ENCODE data around the gene ERV3-1.
"Not testable (repeated sequence)": the region's sequence is repeated elsewhere in the genome, so short reads cannot be mapped to it uniquely, and the experiment has no call there.

DNA sequence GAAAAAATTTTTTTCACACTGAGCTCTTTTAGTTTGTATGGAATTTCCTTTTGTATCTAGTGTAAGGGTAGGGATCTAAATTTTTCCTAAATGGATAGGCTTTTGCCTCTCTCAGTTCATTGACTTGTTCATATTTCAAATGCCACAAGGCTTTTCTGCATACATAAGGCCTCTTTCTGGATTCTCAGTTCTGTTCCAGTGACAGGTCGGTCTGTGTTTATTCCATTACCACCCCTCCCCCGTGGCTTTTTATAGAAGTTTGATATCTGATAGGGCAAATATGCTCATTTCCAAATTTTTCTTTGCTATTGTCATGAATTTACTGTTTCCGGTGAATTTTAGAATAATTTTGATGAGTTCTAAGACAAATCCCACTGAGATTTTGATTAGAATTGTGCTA lies 45.2 kb upstream of the ERV3-1 start:
- TF ChIP-seq, protein P1, sequence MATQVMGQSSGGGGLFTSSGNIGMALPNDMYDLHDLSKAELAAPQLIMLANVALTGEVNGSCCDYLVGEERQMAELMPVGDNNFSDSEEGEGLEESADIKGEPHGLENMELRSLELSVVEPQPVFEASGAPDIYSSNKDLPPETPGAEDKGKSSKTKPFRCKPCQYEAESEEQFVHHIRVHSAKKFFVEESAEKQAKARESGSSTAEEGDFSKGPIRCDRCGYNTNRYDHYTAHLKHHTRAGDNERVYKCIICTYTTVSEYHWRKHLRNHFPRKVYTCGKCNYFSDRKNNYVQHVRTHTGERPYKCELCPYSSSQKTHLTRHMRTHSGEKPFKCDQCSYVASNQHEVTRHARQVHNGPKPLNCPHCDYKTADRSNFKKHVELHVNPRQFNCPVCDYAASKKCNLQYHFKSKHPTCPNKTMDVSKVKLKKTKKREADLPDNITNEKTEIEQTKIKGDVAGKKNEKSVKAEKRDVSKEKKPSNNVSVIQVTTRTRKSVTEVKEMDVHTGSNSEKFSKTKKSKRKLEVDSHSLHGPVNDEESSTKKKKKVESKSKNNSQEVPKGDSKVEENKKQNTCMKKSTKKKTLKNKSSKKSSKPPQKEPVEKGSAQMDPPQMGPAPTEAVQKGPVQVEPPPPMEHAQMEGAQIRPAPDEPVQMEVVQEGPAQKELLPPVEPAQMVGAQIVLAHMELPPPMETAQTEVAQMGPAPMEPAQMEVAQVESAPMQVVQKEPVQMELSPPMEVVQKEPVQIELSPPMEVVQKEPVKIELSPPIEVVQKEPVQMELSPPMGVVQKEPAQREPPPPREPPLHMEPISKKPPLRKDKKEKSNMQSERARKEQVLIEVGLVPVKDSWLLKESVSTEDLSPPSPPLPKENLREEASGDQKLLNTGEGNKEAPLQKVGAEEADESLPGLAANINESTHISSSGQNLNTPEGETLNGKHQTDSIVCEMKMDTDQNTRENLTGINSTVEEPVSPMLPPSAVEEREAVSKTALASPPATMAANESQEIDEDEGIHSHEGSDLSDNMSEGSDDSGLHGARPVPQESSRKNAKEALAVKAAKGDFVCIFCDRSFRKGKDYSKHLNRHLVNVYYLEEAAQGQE (IDR thresholded peaks at IDR 0.05; ENCODE audit: insufficient read depth in 1 of 2, low read depth in 2 of 2, low read length in 1 of 2): not testable (repeated sequence)
- not testable (repeated sequence) for TF ChIP-seq CTCF (IDR thresholded peaks at IDR 0.05); TCF7L2 (IDR thresholded peaks at IDR 0.05; ENCODE audit: low read depth, low read length)
